Peyer's patch (tissue), 4 donors: ENCODE measurements around the gene FKBP2.

Experiments used
- CTCF ChIP-seq, 6 experiments: fragments of 450-650 bp in 4 of 6; fragments of 200-600 bp in 2 of 6; sonication (generic) in 1 of 6; IDR thresholded peaks; one replicate each; pipeline ENCODE4 v1.5.1; 2017 to 2019; ENCODE audit warnings: antibody characterized with exemption in 6 of 6, mild to moderate bottlenecking in 3 of 6, moderate library complexity in 1 of 6
- POLR2A ChIP-seq, 2 donors: fragments of 450-650 bp; IDR thresholded peaks; one replicate each; pipeline ENCODE4 v1.5.1; 2017; ENCODE audit warnings: antibody characterized with exemption in 2 of 2, mild to moderate bottlenecking in 2 of 2, moderate library complexity in 2 of 2

- no peak for TF ChIP-seq CTCF (IDR thresholded peaks at IDR 0.05)
- TF ChIP-seq POLR2A (IDR thresholded peaks at IDR 0.05) = no peak
Observed at GRCh38 chr11:64211181-64211872, 29.6 kb upstream of the FKBP2 start.
